Natural killer cell (primary cell): ENCODE measurements around the gene FOXF1. TPM values are rescaled to one million over a fixed set of nuclear protein-coding genes. Genes with fewer than 3 reads are reported as not detected.

Experiments used
- ATAC-seq, 3 donors: fragments of 150-1000 bp in 2 of 3; fragments of 200-7000 bp in 1 of 3; cut with Tn5 transposase; 1 replicate in 1 of 3; 2 replicates in 2 of 3; pipeline ENCODE4 v1.10.0; 2021; ENCODE audit warnings: mild to moderate bottlenecking in 2 of 3, moderate library complexity in 2 of 3
- DNase-seq, 2 donors: peaks; one replicate each; pipeline versions ENCODE4 v3.0.0 to v3.0.0-alpha.2; 2013 to 2021; ENCODE audit warnings: mixed read lengths in 1 of 2
- H3K27ac ChIP-seq: one replicate; pipeline ENCODE4 v1.5.1; 2013; ENCODE audit warnings: mild to moderate bottlenecking, low read length
- H3K27me3 ChIP-seq: one replicate; pipeline ENCODE4 v1.6.1; 2013; ENCODE audit warnings: low read length; ENCODE audit not compliant: control insufficient read depth, insufficient read depth
- H3K36me3 ChIP-seq: one replicate; pipeline ENCODE4 v1.6.1; 2013; ENCODE audit warnings: low read length; ENCODE audit not compliant: control insufficient read depth, insufficient read depth
- H3K4me1 ChIP-seq: one replicate; pipeline ENCODE4 v1.6.1; 2013; ENCODE audit warnings: low read length; ENCODE audit not compliant: control insufficient read depth, insufficient read depth
- H3K4me3 ChIP-seq: one replicate; pipeline ENCODE4 v1.5.1; 2013; ENCODE audit warnings: low read length
- H3K9me3 ChIP-seq: one replicate; pipeline ENCODE4 v1.6.1; 2013; ENCODE audit warnings: low read length; ENCODE audit not compliant: control insufficient read depth, insufficient read depth
- H3K27ac Mint-ChIP-seq, 2 donors: one replicate each; pipeline ENCODE4 v1.8.0; 2022; ENCODE audit warnings: mild to moderate bottlenecking in 2 of 2, mixed read lengths in 2 of 2, moderate library complexity in 1 of 2
- H3K27me3 Mint-ChIP-seq, 2 donors: one replicate each; pipeline ENCODE4 v1.8.0; 2022; ENCODE audit warnings: low read depth in 2 of 2, mixed read lengths in 2 of 2
- H3K36me3 Mint-ChIP-seq: one replicate; pipeline ENCODE4 v1.8.0; 2022; ENCODE audit warnings: mixed read lengths
- H3K4me1 Mint-ChIP-seq, 2 donors: one replicate each; pipeline ENCODE4 v1.8.0; 2022; ENCODE audit warnings: mixed read lengths in 2 of 2
- H3K4me3 Mint-ChIP-seq: one replicate; pipeline ENCODE4 v1.8.0; 2022; ENCODE audit warnings: mild to moderate bottlenecking, moderate library complexity, mixed read lengths
- H3K9me3 Mint-ChIP-seq, 2 donors: one replicate each; pipeline ENCODE4 v1.8.0; 2022; ENCODE audit warnings: mixed read lengths in 2 of 2
- WGBS: methylation state at CpG from one replicate; pipeline ENCODE4 v1.1.7; 2013; ENCODE audit warnings: missing lambda C conversion rate; ENCODE audit not compliant: insufficient coverage; 5-methylcytosine and 5-hydroxymethylcytosine counted together
- intact Hi-C: fragments of 100-400 bp; cut with micrococcal nuclease; formaldehyde crosslinking; loops from one replicate; pipeline ENCODE4 v1.14.2; 2022
- total RNA-seq, 4 donors: library from RNA; stranded (reverse); fragments of 120-200 nt in 1 of 4; gene quantifications; one replicate each; pipeline versions ENCODE4 v1.2.3 to v1.2.4, GENCODE V29; 2013 to 2022
- TF ChIP-seq, protein P1 (sequence below): fragments of 200-600 bp; IDR thresholded peaks from one replicate; pipeline ENCODE4 v1.8.0; 2022; ENCODE audit warnings: antibody characterized with exemption

FOXF1 gene
- total RNA-seq, 3 donors from 2014 or later (not counting 1 experiment from before 2014, with no cell fraction given), result not detected

DNA sequence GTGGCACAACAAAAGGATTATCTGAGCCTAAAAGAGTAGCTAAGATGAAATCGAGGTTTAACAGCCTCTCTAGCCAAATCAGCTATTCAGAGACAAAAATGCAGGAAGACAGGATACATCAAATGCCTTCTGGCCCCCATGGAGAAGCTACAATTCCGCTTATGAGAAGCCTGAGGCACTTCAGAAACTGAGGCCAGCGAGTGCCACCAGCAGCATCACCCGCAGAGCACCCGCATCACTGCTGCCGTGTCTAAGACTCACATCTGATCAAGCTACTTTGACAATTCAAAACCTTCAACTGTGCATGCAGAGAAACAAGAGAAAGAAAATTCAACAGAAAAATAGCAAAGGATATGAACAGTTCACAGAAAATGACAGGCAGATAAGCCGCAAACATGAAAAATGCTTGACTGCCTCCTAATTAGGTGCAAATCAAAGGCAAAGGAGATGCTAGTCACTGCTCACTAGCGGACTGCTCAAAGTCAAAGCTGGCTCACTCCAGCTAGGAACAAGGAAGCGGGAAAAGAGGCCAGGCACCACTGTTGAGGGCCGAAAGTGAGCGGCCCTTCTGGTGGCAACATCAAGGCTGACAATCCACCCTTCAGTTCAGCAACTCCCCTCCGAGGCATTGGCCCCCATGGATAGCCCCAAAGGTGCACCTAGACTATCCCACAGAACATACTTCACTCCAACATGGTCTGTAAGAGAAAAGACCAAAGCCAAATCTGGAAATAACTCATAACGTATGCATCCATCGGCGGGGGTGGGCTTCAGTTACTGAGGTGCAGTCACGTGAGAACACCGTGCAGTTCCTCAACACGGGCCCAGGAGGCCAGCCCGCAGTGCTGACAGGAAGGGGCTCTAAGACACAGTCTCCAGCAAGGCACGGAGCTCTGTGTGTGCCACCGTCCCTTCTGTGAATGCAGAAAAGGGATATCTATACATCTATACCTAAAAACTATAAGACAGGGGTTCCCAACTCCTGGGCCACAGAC lies 32.7 kb downstream of the FOXF1 start:
- H3K27me3 Mint-ChIP-seq, result no peaks in the 10 kb centered on the region
- WGBS, result 92% methylated on average over 21 of the region's 21 CpGs
- H3K27ac Mint-ChIP-seq, result no peak overlapping the region
- intact Hi-C loops, result no loop called here
- H3K4me3 Mint-ChIP-seq, result no peak overlapping the region
- no peaks in the 10 kb centered on the region for H3K9me3 Mint-ChIP-seq
- no peak overlapping the region for H3K4me3 ChIP-seq
- peaks cover 0 to 4% of the 10 kb centered on the region in 2 donors for H3K4me1 Mint-ChIP-seq
- no peaks in the 10 kb centered on the region for H3K4me1 ChIP-seq
- no peaks in the 10 kb centered on the region for H3K27me3 ChIP-seq
- ATAC-seq (no peak), DNase-seq (no peak)
- H3K36me3 Mint-ChIP-seq, result peaks cover 10% of the 10 kb centered on the region
- no peak overlapping the region for H3K27ac ChIP-seq
- H3K9me3 ChIP-seq, result no peaks in the 10 kb centered on the region
- peaks cover 61% of the 10 kb centered on the region for H3K36me3 ChIP-seq
- TF ChIP-seq, protein P1, sequence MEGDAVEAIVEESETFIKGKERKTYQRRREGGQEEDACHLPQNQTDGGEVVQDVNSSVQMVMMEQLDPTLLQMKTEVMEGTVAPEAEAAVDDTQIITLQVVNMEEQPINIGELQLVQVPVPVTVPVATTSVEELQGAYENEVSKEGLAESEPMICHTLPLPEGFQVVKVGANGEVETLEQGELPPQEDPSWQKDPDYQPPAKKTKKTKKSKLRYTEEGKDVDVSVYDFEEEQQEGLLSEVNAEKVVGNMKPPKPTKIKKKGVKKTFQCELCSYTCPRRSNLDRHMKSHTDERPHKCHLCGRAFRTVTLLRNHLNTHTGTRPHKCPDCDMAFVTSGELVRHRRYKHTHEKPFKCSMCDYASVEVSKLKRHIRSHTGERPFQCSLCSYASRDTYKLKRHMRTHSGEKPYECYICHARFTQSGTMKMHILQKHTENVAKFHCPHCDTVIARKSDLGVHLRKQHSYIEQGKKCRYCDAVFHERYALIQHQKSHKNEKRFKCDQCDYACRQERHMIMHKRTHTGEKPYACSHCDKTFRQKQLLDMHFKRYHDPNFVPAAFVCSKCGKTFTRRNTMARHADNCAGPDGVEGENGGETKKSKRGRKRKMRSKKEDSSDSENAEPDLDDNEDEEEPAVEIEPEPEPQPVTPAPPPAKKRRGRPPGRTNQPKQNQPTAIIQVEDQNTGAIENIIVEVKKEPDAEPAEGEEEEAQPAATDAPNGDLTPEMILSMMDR, result no peak

DNA sequence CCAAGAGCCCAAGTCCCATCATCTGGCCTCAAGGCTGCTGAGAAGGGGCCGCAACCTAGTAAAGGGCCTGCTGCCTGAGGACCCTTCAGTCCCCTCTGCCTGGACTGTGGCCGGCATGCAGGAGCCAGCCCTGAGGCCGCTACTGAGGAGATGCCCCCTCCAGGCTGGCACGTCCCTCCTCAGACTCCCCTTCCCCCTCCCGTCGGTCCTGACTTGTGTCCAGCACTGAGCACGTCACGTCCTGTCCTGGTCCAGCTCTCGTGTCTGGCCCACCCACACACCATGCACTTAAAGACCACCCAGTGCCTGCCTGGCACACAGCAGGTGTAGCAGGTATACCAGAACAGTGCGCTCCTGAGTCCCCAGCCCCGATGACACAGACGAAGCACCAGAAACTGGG lies 35.2 kb downstream of the FOXF1 start:
- H3K9me3 Mint-ChIP-seq, result no peaks in the 10 kb centered on the region
- Histone ChIP-seq H3K27me3 (no peaks in the 10 kb centered on the region), H3K36me3 (peaks cover 50% of the 10 kb centered on the region), H3K27ac (no peak overlapping the region), H3K9me3 (no peaks in the 10 kb centered on the region), H3K4me3 (no peak overlapping the region), H3K4me1 (no peaks in the 10 kb centered on the region)
- 82% methylated on average over 12 of the region's 12 CpGs for WGBS
- ATAC-seq, result peak in 1 of 3 donors; percentile 49
- H3K27ac Mint-ChIP-seq, result no peak overlapping the region
- H3K4me3 Mint-ChIP-seq, result no peak overlapping the region
- intact Hi-C loops, result no loop called here
- H3K36me3 Mint-ChIP-seq, result peaks cover 10% of the 10 kb centered on the region
- peaks cover 0 to 4% of the 10 kb centered on the region in 2 donors for H3K4me1 Mint-ChIP-seq
- H3K27me3 Mint-ChIP-seq, result no peaks in the 10 kb centered on the region
- TF ChIP-seq, protein P1, result no peak
- DNase-seq, result no peak

- Histone ChIP-seq H3K27me3 (no peaks in the 10 kb centered on the region), H3K27ac (no peak overlapping the region), H3K4me3 (no peak overlapping the region), H3K36me3 (peaks cover 44% of the 10 kb centered on the region), H3K4me1 (no peaks in the 10 kb centered on the region), H3K9me3 (no peaks in the 10 kb centered on the region)
- Mint-ChIP-seq H3K4me1 (peaks cover 0 to 4% of the 10 kb centered on the region in 2 donors), H3K27ac (no peak overlapping the region), H3K27me3 (no peaks in the 10 kb centered on the region), H3K9me3 (no peaks in the 10 kb centered on the region), H3K36me3 (peaks cover 10% of the 10 kb centered on the region), H3K4me3 (no peak overlapping the region)
- TF ChIP-seq, protein P1, result no peak
- intact Hi-C loops, result no loop called here
- ATAC-seq (no peak), DNase-seq (no peak)
- 95% methylated on average over 19 of the region's 19 CpGs for WGBS
Observed at GRCh38 chr16:86545954-86546637, 35.8 kb downstream of the FOXF1 start.
